Measurements from ENCODE around the gene DDX41.

The DDX41 gene

DNA sequence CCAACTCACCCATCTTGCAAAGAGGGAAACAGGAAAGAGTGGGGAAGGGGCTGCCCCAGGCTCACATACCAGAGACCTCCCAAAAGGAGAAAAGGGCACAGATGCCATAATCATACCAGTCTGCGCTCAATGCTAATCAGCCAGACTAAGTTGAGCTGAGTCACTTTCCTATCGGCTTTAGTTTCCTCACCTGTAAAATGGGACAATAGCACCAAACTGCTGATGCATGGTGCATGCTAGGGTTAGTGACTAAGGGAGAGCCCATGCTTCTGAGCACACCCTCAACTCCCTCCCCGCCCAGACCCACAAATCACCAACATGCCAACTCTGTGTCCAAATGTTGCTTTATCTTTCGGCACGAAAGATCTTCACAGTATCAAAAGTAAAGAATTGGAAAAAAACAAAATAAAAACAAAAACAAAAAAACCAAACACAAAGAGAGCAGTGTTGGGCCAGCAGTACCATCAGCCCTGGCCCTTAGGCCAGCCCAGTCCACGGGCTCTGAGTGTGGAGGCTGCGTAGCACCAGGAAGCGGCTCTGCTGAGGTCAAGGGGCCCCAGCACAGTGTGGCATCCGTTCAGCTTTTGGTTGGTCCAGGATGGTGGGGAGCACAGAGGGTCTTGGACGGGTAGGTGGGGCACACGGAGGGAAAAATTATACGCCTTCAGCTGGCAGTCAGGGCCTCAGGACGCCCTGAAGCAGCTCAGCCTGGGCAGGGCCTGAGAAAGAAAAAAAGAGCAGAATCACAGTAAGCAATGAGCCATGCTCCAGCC is 2.9 kb upstream of the DDX41 start:
- TF ChIP-seq CTCF (IDR thresholded peaks at IDR 0.05; ENCODE audit: low read length) = no peak
- no peak for TF ChIP-seq EZH2 (IDR thresholded peaks at IDR 0.05; ENCODE audit: borderline replicate concordance, low read length)
- Histone ChIP-seq H3K4me1 (ENCODE audit: insufficient read depth, low read length, severe bottlenecking) (peaks cover 30% of the 10 kb centered on the region), H3K36me3 (ENCODE audit: insufficient read depth, low read length) (peaks cover 49% of the 10 kb centered on the region), H3K4me3 (ENCODE audit: low read depth, low read length, poor library complexity, severe bottlenecking) (peak overlapping the region; percentile 42), H3K4me2 (ENCODE audit: low read length) (peak overlapping the region; percentile 55; the same call in 1 of the 2 replicates), H3F3A (ENCODE audit: insufficient read depth, low read length) (no peaks in the 10 kb centered on the region), H4K20me1 (ENCODE audit: insufficient read depth, low read length) (no peaks in the 10 kb centered on the region), H3K9me3 (ENCODE audit: low read length) (no peaks in the 10 kb centered on the region), H3K79me2 (ENCODE audit: insufficient read depth, low read length) (peaks cover 7% of the 10 kb centered on the region), H3K27ac (ENCODE audit: low read depth, low read length, poor library complexity, severe bottlenecking) (no peak overlapping the region), H3K9me2 (ENCODE audit: low read depth, low read length) (no peaks in the 10 kb centered on the region), H2AFZ (ENCODE audit: low read length) (no peak overlapping the region), H3K27me3 (ENCODE audit: insufficient read depth, low read length) (no peaks in the 10 kb centered on the region), H3K9ac (ENCODE audit: low read length) (peak overlapping the region; percentile 25; the same call in 1 of the 2 replicates)

- peaks cover 7% of the 10 kb centered on the region for H3K79me2 ChIP-seq (ENCODE audit: insufficient read depth, low read length)
- no peaks in the 10 kb centered on the region for H3K27me3 ChIP-seq (ENCODE audit: insufficient read depth, low read length)
- H3K9ac ChIP-seq (ENCODE audit: low read length) = peak overlapping the region; percentile 85
- no peaks in the 10 kb centered on the region for H4K20me1 ChIP-seq (ENCODE audit: insufficient read depth, low read length)
- peak overlapping the region; percentile 73 for H3K4me2 ChIP-seq (ENCODE audit: low read length)
- no peak for TF ChIP-seq EZH2 (IDR thresholded peaks at IDR 0.05; ENCODE audit: borderline replicate concordance, low read length)
- no peak for TF ChIP-seq CTCF (IDR thresholded peaks at IDR 0.05; ENCODE audit: low read length)
- H3F3A ChIP-seq (ENCODE audit: insufficient read depth, low read length) = no peaks in the 10 kb centered on the region
- H3K27ac ChIP-seq (ENCODE audit: low read depth, low read length, poor library complexity, severe bottlenecking) = peak overlapping the region; percentile 25
- no peaks in the 10 kb centered on the region for H3K9me3 ChIP-seq (ENCODE audit: low read length)
- peaks cover 47% of the 10 kb centered on the region for H3K4me1 ChIP-seq (ENCODE audit: insufficient read depth, low read length, severe bottlenecking)
- no peaks in the 10 kb centered on the region for H3K9me2 ChIP-seq (ENCODE audit: low read depth, low read length)
- H3K4me3 ChIP-seq (ENCODE audit: low read depth, low read length, poor library complexity, severe bottlenecking) = peak overlapping the region; percentile 83
- H2AFZ ChIP-seq (ENCODE audit: low read length) = no peak overlapping the region
- peaks cover 57% of the 10 kb centered on the region for H3K36me3 ChIP-seq (ENCODE audit: insufficient read depth, low read length)
These were observed 1.2 kb downstream of the DDX41 start for GRCh38 chr5:177515580-177515979.

DNA sequence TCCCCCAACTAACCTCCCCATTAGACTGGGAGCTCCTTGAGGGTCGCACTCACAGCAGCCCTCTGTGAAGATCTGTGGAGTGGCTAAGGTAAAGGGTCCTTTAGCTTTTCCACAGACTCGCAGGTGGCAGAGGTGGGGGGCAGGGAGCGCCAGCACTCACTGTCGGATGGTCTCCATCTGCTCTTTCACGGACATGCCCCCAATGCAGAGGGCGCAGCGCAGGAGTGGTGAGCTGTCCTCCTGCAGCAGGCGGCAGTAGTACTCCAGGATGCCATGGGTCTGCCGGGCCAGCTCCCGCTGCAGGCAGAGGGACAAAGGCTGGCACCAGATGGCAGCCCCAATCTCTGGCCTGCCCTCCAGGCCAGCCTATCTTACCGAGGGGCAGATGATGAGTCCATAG is 2.2 kb downstream of the DDX41 start:
- no peak overlapping the region for H3K27ac ChIP-seq (ENCODE audit: low read depth, low read length, poor library complexity, severe bottlenecking)
- H4K20me1 ChIP-seq (ENCODE audit: insufficient read depth, low read length) = no peaks in the 10 kb centered on the region
- H3K9ac ChIP-seq (ENCODE audit: low read length) = no peak overlapping the region
- no peaks in the 10 kb centered on the region for H3K9me3 ChIP-seq (ENCODE audit: low read length)
- H3K27me3 ChIP-seq (ENCODE audit: insufficient read depth, low read length) = no peaks in the 10 kb centered on the region
- H3K36me3 ChIP-seq (ENCODE audit: insufficient read depth, low read length) = peaks cover 49% of the 10 kb centered on the region
- H3K4me3 ChIP-seq (ENCODE audit: low read depth, low read length, poor library complexity, severe bottlenecking) = peak overlapping the region; percentile 83
- H3K4me2 ChIP-seq (ENCODE audit: low read length) = peak overlapping the region; percentile 73; the same call in 1 of the 2 replicates
- H3K79me2 ChIP-seq (ENCODE audit: insufficient read depth, low read length) = peaks cover 7% of the 10 kb centered on the region
- TF ChIP-seq EZH2 (IDR thresholded peaks at IDR 0.05; ENCODE audit: borderline replicate concordance, low read length) (no peak), CTCF (IDR thresholded peaks at IDR 0.05; ENCODE audit: low read length) (no peak)
- H3K4me1 ChIP-seq (ENCODE audit: insufficient read depth, low read length, severe bottlenecking) = peaks cover 51% of the 10 kb centered on the region
- no peak overlapping the region for H2AFZ ChIP-seq (ENCODE audit: low read length)
- no peaks in the 10 kb centered on the region for H3F3A ChIP-seq (ENCODE audit: insufficient read depth, low read length)
- H3K9me2 ChIP-seq (ENCODE audit: low read depth, low read length) = no peaks in the 10 kb centered on the region

Measured in OCI-LY1 (cell line).